Colonic mucosa (tissue), 4 donors: Measurements from ENCODE around the gene WDR7. TPM values are rescaled to one million over a fixed set of nuclear protein-coding genes. Genes with fewer than 3 reads are reported as not detected.
A peak's percentile ranks its signal among the peaks of the same experiment; 100 is the strongest.

ENCODE experiments used
- DNase-seq: peaks from one replicate; pipeline ENCODE4 v3.0.0-alpha.2; 2020
- H3K27ac ChIP-seq: fragments of 200-600 bp; one replicate; pipeline ENCODE4 v1.8.0; 2021
- H3K27me3 ChIP-seq: fragments of 200-600 bp; one replicate; pipeline ENCODE4 v1.8.0; 2021
- H3K36me3 ChIP-seq: fragments of 200-600 bp; one replicate; pipeline ENCODE4 v1.8.0; 2021
- H3K4me1 ChIP-seq: fragments of 200-600 bp; one replicate; pipeline ENCODE4 v1.8.0; 2021; ENCODE audit warnings: mild to moderate bottlenecking
- H3K4me3 ChIP-seq: fragments of 200-600 bp; one replicate; pipeline ENCODE4 v1.8.0; 2021
- H3K9ac ChIP-seq, 2 donors: one replicate each; pipeline ENCODE4 v1.7.0; 2013; ENCODE audit warnings: control low read depth in 2 of 2, low read depth in 2 of 2, low read length in 2 of 2
- H3K9me3 ChIP-seq: fragments of 200-600 bp; one replicate; pipeline ENCODE4 v1.8.0; 2021
- CTCF ChIP-seq: fragments of 200-600 bp; IDR thresholded peaks from one replicate; pipeline ENCODE4 v1.8.0; 2022; ENCODE audit warnings: antibody characterized with exemption, mild to moderate bottlenecking
- intact Hi-C: fragments of 100-400 bp; cut with DNase I; formaldehyde crosslinking; loops from one replicate; pipeline ENCODE4 v1.14.1; 2022
- total RNA-seq, 2 donors: library from RNA; stranded (reverse); fragmentation: NEBNext Ultra II Directional in 1 of 2; extraction: Animal tissue kit (Norgen Biotek cat#: 25700) in 1 of 2; gene quantifications; one replicate each; pipeline ENCODE4 v1.2.1, GENCODE V29; 2021
- donor health status: healthy.
- donor health status: DM: no; HTN: no; CAD: no.
- donor health status: DM: no; HTN: no; CAD: no.

Gene WDR7
- total RNA-seq, 2 donors from 2014 or later: 16.8 to 21.2 TPM

GRCh38 chr18:56747032-56747658 is 96.0 kb downstream of the WDR7 start:
- H3K9me3 ChIP-seq: no peaks in the 10 kb centered on the region
- H3K4me1 ChIP-seq: no peaks in the 10 kb centered on the region
- no peak for TF ChIP-seq CTCF
- DNase-seq: no peak
- intact Hi-C loops: loop anchor here (5.0 kb wide), 2 partner anchors 700 to 815 kb away; no protein-coding TSS in a partner anchor
- no peak overlapping the region for H3K27ac ChIP-seq
- no peaks in the 10 kb centered on the region for H3K27me3 ChIP-seq
- no peak overlapping the region for H3K9ac ChIP-seq
- H3K36me3 ChIP-seq: no peaks in the 10 kb centered on the region
- no peak overlapping the region for H3K4me3 ChIP-seq

GRCh38 chr18:56747857-56748256 is 96.7 kb downstream of the WDR7 start:
- no peak for TF ChIP-seq CTCF
- H3K9me3 ChIP-seq: no peaks in the 10 kb centered on the region
- H3K4me1 ChIP-seq: no peaks in the 10 kb centered on the region
- no peak for DNase-seq
- intact Hi-C loops: loop anchor here (5.0 kb wide), 2 partner anchors 699 to 814 kb away; no protein-coding TSS in a partner anchor
- no peaks in the 10 kb centered on the region for H3K27me3 ChIP-seq
- no peaks in the 10 kb centered on the region for H3K36me3 ChIP-seq
- no peak overlapping the region for H3K4me3 ChIP-seq
- no peak overlapping the region for H3K9ac ChIP-seq
- H3K27ac ChIP-seq: no peak overlapping the region

GRCh38 chr18:56748698-56749268 is 97.6 kb downstream of the WDR7 start:
- no peaks in the 10 kb centered on the region for H3K36me3 ChIP-seq
- H3K4me1 ChIP-seq: no peaks in the 10 kb centered on the region
- intact Hi-C loops: loop anchor here (5.0 kb wide), 2 partner anchors 699 to 814 kb away; no protein-coding TSS in a partner anchor
- no peak overlapping the region for H3K27ac ChIP-seq
- no peak overlapping the region for H3K4me3 ChIP-seq
- DNase-seq: no peak
- H3K9ac ChIP-seq: no peak overlapping the region
- no peaks in the 10 kb centered on the region for H3K27me3 ChIP-seq
- no peaks in the 10 kb centered on the region for H3K9me3 ChIP-seq
- TF ChIP-seq CTCF: peak; percentile 47

GRCh38 chr18:56756966-56757365 is 105.8 kb downstream of the WDR7 start:
- no peak for TF ChIP-seq CTCF
- Histone ChIP-seq H3K36me3 (no peaks in the 10 kb centered on the region), H3K9me3 (no peaks in the 10 kb centered on the region), H3K4me3 (no peak overlapping the region), H3K4me1 (no peaks in the 10 kb centered on the region), H3K27me3 (no peaks in the 10 kb centered on the region), H3K9ac (no peak overlapping the region), H3K27ac (no peak overlapping the region)
- intact Hi-C loops: no loop called here
- no peak for DNase-seq

- no peaks in the 10 kb centered on the region for H3K4me1 ChIP-seq
- DNase-seq: no peak
- no peaks in the 10 kb centered on the region for H3K36me3 ChIP-seq
- H3K4me3 ChIP-seq: no peak overlapping the region
- intact Hi-C loops: no loop called here
- no peak for TF ChIP-seq CTCF
- no peaks in the 10 kb centered on the region for H3K27me3 ChIP-seq
- no peak overlapping the region for H3K9ac ChIP-seq
- H3K27ac ChIP-seq: no peak overlapping the region
- H3K9me3 ChIP-seq: no peaks in the 10 kb centered on the region
Observed at GRCh38 chr18:56770097-56770496, 118.9 kb downstream of the WDR7 start.
